Activated CD4-positive, alpha-beta T cell treated with anti-CD3 and anti-CD28 coated beads for 48 hours (primary cell): Measurements from ENCODE around the gene SLC38A8.
A peak's percentile ranks its signal among the peaks of the same experiment; 100 is the strongest.

Source experiments
- DNase-seq: peaks from one replicate; pipeline ENCODE4 v3.0.0-alpha.2; 2020

Gene SLC38A8

DNA sequence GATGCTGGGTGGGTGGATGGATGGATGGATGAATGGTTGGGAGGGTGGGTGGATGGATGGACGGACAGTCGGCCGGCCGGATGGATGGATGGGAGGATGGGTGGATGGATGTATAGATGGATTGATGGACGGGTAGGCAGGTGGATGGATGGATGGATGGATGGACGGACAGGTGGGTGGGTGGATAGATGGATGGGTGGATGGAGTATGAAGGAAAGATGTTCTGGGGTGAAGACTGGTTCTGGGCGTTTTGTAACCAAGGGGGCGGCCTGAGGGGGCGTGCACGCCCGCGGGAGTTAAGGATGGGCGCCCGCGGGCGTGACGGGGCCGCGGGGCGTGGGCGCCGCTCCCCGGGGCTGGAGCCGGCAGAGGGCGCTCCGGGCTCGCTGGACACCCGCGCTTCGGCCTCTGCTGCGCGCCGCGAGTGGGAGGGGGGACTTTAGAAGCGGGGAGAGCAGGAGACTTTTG is 74.7 kb downstream of the SLC38A8 start, which contains the start of gene NECAB2:
TSS of gene NECAB2 (plus strand) at position 407 of the 468 bp plus-strand sequence. CDS start 405 bp downstream, outside the sequence.
- peak; percentile 48 for DNase-seq

DNA sequence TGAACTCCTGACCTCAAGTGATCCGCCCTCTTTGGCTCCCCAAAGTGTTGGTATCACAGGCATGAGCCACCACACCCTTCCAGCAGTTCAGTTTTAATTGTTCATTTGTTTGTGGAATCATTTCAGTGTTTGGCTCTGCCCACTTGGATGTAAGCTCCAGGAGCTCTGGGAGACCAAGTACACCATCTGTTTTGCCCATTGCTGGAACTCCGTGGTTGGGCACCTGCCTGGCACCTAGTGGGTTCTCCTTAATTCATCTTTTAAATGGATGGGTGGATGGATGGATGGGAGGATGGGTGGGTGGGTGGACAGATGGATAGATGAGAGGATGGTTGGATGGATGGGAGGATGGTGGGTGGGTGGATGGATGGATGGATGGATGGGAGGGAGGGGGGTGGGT is 75.5 kb downstream of the SLC38A8 start:
- no peak for DNase-seq

DNA sequence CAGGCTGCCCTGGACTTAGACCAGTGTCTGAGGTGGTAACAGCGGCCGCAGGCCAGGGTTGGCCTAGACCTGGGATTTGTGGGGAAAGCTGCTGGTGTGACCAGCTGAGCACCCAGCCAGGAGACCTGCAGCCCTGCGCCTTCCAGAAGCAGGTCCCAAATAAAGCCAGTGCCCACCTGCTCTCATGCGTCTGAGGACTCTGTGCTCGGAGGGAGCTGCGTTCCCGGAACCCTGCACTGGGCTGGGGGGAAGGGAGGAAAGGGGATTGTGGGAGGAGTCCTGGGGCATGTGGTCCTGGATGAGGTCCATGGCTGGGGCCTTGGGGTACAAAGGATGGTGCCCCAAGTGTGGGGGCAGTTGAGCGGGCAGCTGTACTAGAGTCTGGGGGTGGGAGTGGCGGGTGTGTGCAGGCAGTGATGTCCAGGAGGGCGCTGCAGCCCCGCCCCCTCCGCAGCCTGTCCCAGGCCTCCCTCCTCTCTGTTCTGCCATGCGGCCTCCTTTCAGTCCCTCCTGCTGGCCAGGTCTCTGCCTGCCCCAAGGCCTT is 76.4 kb downstream of the SLC38A8 start:
- no peak for DNase-seq

DNA sequence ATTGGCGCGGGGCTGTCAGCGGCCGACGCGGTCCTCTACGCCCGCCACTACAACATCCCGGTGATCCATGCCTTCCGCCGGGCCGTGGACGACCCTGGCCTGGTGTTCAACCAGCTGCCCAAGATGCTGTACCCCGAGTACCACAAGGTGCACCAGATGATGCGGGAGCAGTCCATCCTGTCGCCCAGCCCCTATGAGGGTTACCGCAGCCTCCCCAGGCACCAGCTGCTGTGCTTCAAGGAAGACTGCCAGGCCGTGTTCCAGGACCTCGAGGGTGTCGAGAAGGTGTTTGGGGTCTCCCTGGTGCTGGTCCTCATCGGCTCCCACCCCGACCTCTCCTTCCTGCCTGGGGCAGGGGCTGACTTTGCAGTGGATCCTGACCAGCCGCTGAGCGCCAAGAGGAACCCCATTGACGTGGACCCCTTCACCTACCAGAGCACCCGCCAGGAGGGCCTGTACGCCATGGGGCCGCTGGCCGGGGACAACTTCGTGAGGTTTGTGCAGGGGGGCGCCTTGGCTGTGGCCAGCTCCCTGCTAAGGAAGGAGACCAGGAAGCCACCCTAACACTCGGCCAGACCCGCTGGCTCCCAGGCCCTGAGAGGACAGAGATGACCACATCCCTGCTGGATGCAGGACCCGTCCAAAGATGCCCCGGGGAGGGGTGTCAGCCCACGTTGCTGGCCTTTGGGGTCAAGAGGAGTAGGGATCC is 77.0 kb downstream of the SLC38A8 start:
- DNase-seq, result no peak

DNA sequence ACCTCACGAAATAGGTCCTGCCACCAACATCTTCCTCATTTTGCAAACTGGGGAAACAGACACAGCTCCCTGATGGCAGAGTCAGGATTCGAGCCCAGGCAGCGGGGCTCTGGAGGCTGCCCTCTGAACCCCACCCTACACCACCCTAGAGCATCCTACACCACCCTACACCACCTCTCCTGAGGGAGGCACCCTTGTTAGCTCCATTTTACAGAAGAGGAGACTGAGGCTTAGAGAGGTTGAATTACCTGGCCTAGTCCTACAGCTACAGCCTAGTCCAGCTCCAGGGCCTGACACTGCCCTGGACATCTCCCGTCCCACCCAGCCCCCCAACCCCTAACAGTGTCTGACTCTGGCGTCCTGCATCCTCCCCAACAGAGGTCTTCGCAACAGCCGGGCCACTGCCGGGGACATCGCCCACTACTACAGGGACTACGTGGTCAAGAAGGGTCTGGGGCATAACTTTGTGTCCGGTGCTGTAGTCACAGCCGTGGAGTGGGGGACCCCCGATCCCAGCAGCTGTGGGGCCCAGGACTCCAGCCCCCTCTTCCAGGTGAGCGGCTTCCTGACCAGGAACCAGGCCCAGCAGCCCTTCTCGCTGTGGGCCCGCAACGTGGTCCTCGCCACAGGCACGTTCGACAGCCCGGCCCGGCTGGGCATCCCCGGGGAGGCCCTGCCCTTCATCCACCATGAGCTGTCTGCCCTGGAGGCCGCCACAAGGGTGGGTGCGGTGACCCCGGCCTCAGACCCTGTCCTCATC is 77.7 kb downstream of the SLC38A8 start:
- no peak for DNase-seq

DNA sequence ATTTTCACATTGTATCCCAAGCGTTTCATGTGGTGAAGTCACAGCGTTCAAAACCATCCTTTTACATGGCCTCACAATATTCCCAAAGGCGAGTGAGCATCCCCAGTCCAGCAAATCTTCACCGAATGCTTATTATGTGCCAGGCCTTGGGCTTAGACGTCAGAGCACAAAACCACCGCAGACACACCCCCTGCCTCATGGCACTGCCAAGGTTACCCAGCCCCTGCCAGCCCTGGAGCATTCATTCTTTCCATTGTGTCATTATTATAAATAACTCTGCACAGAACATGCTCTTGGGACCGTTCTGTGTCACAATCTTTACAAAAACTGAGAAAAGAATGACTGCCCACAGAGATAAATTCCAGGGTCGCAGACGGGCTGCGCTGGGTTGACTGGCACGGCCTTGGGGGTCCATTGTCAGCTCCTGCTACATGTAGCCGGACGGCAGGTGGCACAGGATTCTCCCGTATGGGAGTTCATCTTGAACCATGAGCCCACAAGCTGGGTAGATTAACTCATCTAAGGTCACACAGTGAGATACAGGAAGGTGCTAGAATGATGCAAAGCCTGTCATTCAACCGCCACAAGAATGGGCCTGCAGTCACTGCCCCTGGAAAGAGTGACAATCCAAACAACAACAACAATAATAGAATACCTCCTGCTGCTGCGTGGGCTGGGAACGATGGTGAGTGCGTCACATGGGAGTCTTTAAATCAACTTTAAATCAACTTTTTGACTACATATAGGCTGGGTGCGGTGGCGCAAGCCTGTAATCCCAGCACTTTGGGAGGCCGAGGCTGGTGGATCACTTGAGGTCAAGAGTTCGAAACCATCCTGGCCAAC is 79.1 kb downstream of the SLC38A8 start:
- no peak for DNase-seq

DNA sequence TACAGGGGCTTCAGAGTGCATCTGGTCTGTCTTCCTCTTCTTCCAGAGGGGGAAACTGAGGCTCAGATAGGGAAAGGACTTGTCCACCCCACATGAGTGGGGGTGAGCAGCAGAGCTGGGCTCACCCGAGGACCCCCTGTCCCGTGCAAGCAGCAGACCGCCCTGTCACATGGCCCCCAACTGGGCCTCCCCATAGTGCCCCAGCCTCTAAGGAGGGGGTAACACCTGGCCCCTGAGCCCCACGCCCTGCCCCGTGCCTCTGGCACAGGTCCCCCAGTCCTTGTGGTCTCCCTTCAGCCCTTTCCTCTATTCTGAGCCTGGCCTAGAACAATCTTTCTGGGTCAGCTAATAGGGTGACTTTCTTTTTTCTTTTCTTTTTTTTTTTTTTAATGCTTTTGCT is 81.0 kb downstream of the SLC38A8 start:
- DNase-seq, result no peak

DNA sequence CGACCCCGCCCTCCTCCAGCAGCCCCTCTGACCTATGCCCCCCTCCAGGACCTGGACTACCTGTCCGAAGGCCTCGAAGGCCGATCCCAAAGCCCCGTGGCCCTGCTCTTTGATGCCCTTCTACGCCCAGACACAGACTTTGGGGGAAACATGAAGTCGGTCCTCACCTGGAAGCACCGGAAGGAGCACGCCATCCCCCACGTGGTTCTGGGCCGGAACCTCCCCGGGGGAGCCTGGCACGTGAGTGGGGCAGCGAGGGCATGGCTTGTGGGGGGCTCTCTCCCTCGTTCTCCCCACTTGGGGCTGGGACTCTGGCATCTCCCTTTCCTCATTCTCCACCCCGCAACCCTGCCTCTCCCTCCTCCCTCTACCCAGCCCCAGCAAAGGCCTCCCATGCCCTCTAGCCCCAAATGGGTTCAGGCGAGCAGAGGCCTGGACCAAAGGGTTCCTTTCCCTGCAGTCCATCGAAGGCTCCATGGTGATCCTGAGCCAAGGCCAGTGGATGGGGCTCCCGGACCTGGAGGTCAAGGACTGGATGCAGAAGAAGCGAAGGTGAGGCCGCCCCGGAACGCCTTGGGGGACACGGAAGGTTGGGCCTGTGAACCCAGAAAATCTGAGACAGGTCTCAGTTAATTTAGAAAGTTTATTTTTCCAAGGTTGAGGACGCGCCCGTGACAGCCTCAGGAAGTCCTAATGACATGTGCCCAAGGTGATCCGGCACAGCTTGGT is 81.9 kb downstream of the SLC38A8 start:
- no peak for DNase-seq
